Measurements from ENCODE around the gene POU6F1. TPM values are rescaled to one million over a fixed set of nuclear protein-coding genes. Genes with fewer than 3 reads are reported as not detected.
"Not testable (repeated sequence)": the region's sequence is repeated elsewhere in the genome, so short reads cannot be mapped to it uniquely, and the experiment has no call there.

The POU6F1 gene
- total RNA-seq, 2 experiments from 2014 or later, result 6.5 to 6.9 TPM

- Mint-ChIP-seq H3K4me3 (peak within 1 kb of the TSS; percentile 93), H3K9me3 (no peaks in the 10 kb centered on the region), H3K27me3 (no peaks in the 10 kb centered on the region), H3K36me3 (peaks cover 30% of the 10 kb centered on the region), H3K4me1 (peaks cover 29% of the 10 kb centered on the region), H3K27ac (peak within 1 kb of the TSS; percentile 97)
- peak; percentile 95 for DNase-seq
These were observed 20.9 kb upstream of the POU6F1 start, which contains the start of gene DAZAP2 for GRCh38 chr12:51238510-51239334. DAZAP2 (plus strand) TSS chr12:51238826; CDS start chr12:51238908, 82 bp downstream.

DNA sequence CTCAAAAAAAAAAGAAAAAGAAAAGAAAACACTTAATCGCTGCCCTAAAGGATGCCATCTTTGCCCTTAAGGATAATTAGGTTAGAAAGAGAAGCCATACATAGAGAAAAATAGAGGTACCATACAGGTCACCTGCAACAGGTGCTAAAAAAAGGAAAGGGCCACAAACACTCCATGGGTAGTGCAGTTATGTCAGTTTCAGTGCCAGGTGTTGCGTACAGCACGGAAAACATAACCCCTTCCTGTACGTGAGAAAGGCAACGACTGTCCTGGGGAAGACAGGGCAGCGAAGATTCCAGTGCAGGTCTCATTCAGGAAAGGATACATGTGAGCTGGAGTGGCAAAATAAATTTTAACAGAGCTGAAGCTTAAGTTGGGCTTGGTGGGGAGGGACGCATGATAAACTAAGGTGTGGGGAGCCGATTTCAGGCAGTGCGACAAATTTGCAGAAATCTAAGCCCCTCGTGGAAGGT lies 20.2 kb upstream of the POU6F1 start:
- Mint-ChIP-seq H3K27me3 (no peaks in the 10 kb centered on the region), H3K9me3 (no peaks in the 10 kb centered on the region), H3K4me3 (peak overlapping the region; percentile 93), H3K27ac (peak overlapping the region; percentile 97), H3K4me1 (peaks cover 28% of the 10 kb centered on the region), H3K36me3 (peaks cover 29% of the 10 kb centered on the region)
- DNase-seq, result no peak

DNA sequence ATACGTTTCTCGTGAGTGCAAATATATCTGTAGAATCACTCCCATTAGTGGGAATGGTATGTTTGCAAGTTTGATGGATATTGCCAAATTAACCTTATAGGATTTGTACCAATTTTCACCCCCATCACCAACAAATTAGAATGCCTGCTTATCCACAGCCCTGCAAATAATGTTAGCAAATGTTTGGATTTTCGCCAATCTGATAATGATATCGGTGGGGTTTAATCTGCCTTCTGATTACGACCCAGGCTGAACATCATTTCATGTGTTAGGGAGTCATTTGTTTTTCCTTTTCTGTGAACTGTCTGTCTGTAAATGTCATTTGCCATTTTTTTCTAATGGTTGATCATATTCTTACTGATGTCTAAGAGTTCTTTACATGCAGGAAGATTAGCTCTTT lies 16.7 kb upstream of the POU6F1 start:
- H3K4me1 Mint-ChIP-seq, result peaks cover 7% of the 10 kb centered on the region
- DNase-seq, result no peak
- H3K27ac Mint-ChIP-seq, result no peak overlapping the region
- H3K4me3 Mint-ChIP-seq, result no peak overlapping the region
- no peaks in the 10 kb centered on the region for H3K27me3 Mint-ChIP-seq
- peaks cover 4% of the 10 kb centered on the region for H3K36me3 Mint-ChIP-seq
- no peaks in the 10 kb centered on the region for H3K9me3 Mint-ChIP-seq

DNA sequence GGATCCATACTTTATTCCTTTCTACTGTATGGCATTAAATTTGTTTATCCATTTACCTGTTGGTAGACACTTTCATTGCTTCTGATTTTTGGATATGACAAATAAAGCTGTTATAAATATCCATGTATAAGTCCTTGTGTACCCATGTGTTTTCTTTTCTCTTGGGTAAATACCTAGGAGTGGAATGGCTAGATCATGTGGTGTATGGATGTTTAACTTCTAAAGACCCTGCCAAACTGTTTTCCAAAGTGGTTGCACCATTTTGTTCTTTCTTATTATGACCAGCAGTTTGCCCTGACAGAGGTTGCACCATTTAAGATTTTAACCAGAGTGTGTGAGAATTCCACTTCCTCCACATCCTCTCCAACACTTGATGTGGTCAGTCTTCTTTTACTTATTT lies 14.8 kb upstream of the POU6F1 start:
- no peak for DNase-seq
- H3K9me3 Mint-ChIP-seq, result no peaks in the 10 kb centered on the region
- no peak overlapping the region for H3K27ac Mint-ChIP-seq
- H3K4me1 Mint-ChIP-seq, result no peaks in the 10 kb centered on the region
- H3K4me3 Mint-ChIP-seq, result no peak overlapping the region
- no peaks in the 10 kb centered on the region for H3K36me3 Mint-ChIP-seq
- no peaks in the 10 kb centered on the region for H3K27me3 Mint-ChIP-seq

DNA sequence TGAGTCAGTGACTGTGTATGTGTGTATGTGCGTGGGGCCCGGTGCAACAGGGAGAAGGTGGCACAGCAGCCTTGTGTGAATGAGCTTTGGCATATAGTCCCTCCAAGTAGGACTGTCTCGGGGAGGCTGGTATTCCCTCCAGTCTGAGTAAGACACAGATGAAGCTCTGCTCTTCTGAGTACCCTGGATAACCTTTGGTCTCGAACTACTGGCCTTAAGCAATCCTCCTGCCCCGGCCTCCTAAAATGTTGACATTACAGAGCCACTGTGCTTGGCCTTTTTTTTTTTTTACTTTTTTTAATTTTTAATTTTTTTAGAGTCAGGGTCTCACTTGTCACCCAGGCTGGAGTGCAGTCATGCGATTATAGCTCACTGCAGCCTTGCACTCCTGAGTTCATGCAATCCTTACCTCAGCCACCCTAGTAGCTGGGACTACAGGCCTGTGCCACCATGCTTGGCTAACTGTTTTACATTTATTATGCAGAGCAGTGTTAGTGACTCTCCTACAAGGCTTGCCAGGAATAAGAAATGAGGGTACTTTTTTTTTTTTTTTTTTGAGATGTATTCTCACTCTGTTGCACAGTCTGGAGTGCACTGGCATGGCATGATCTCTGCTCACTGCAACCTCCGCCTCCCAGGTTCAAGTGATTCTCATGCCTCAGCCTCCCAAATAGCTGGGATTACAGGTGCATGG lies 11.4 kb upstream of the POU6F1 start:
- H3K4me3 Mint-ChIP-seq, result no peak overlapping the region
- H3K4me1 Mint-ChIP-seq, result no peaks in the 10 kb centered on the region
- no peaks in the 10 kb centered on the region for H3K9me3 Mint-ChIP-seq
- no peaks in the 10 kb centered on the region for H3K27me3 Mint-ChIP-seq
- no peak overlapping the region for H3K27ac Mint-ChIP-seq
- DNase-seq, result no peak
- H3K36me3 Mint-ChIP-seq, result no peaks in the 10 kb centered on the region

- Mint-ChIP-seq H3K4me1 (no peaks in the 10 kb centered on the region), H3K27me3 (no peaks in the 10 kb centered on the region), H3K36me3 (no peaks in the 10 kb centered on the region), H3K27ac (no peak overlapping the region), H3K4me3 (no peak overlapping the region), H3K9me3 (no peaks in the 10 kb centered on the region)
- DNase-seq, result no peak
These were observed 10.1 kb upstream of the POU6F1 start for GRCh38 chr12:51227962-51228361.

- not testable (repeated sequence) for DNase-seq, H3K27me3 Mint-ChIP-seq, H3K9me3 Mint-ChIP-seq, H3K36me3 Mint-ChIP-seq, H3K27ac Mint-ChIP-seq, H3K4me1 Mint-ChIP-seq, H3K4me3 Mint-ChIP-seq
These were observed 9.2 kb upstream of the POU6F1 start for GRCh38 chr12:51227112-51227511.

DNA sequence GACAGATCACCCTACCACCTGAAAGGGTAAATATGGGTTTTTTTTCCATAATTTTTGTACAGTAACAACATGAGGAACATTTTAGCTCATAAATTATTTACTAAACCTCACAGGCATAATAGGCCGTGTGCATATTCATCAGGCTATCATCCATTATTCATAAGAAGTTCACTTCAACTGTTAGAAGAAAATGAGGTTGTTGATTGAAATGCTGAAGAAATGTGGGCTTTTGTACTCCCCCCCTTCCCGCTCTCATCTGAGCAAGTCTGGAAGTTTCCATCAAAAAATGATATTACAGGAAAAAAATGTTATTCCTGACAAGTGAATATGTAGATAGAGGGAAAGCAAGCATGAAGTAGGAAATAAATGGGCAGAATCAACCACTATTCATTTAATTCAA lies 7.9 kb upstream of the POU6F1 start:
- Mint-ChIP-seq H3K4me1 (no peaks in the 10 kb centered on the region), H3K27ac (no peak overlapping the region), H3K9me3 (no peaks in the 10 kb centered on the region), H3K4me3 (no peak overlapping the region), H3K27me3 (no peaks in the 10 kb centered on the region), H3K36me3 (no peaks in the 10 kb centered on the region)
- DNase-seq, result no peak

GRCh38 chr12:51225234-51225633 lies 7.4 kb upstream of the POU6F1 start:
- no peak overlapping the region for H3K4me3 Mint-ChIP-seq
- no peaks in the 10 kb centered on the region for H3K27me3 Mint-ChIP-seq
- H3K9me3 Mint-ChIP-seq, result no peaks in the 10 kb centered on the region
- H3K4me1 Mint-ChIP-seq, result no peaks in the 10 kb centered on the region
- no peak for DNase-seq
- H3K27ac Mint-ChIP-seq, result no peak overlapping the region
- no peaks in the 10 kb centered on the region for H3K36me3 Mint-ChIP-seq

DNA sequence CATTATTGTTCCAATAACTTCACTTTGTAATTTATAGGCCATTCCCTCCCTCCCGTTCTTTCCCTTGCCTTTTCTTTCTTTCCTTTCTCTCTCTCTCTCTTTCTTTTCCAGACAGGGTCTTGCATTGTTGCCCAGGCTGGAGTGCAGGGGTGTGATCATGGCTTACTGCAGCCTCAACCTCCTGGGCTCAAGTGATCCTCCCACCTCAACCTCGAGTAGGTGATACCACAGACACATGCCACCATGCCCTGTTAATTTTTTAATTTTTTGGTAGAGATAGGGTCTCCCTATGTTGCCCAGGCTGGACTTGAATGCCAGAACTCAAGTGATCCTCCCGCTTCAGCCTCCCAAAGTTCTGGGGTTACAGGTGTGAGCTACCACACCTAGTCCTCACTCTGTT lies 6.8 kb upstream of the POU6F1 start:
- Mint-ChIP-seq H3K27me3 (no peaks in the 10 kb centered on the region), H3K4me1 (no peaks in the 10 kb centered on the region), H3K4me3 (no peak overlapping the region), H3K36me3 (no peaks in the 10 kb centered on the region), H3K9me3 (no peaks in the 10 kb centered on the region), H3K27ac (no peak overlapping the region)
- DNase-seq, result no peak

DNA sequence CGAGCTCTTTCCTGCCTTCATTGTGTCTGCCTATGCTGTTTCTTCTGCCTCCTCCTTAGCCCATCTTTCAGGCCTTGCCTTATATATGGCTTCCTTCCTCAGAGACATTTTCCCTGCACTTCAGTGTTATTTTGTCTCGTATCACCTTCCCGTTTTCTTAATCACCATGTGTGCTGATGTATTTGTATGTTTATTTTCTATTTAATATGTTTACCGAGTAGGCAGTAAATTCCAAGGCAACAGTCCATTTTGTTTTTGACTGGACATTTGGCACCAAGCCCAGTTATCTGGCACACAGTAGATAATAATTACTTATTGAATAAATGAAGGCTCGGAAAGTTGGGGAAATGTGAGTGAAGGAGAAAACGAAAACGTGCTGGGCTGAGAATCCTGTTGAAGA lies 4.6 kb upstream of the POU6F1 start:
- no peak overlapping the region for H3K4me3 Mint-ChIP-seq
- peak overlapping the region; percentile 6 for H3K27ac Mint-ChIP-seq
- no peaks in the 10 kb centered on the region for H3K27me3 Mint-ChIP-seq
- H3K36me3 Mint-ChIP-seq, result no peaks in the 10 kb centered on the region
- DNase-seq, result no peak
- peaks cover 11% of the 10 kb centered on the region for H3K4me1 Mint-ChIP-seq
- no peaks in the 10 kb centered on the region for H3K9me3 Mint-ChIP-seq

GRCh38 chr12:51219857-51220256 lies 2.0 kb upstream of the POU6F1 start:
- H3K4me1 Mint-ChIP-seq, result peaks cover 16% of the 10 kb centered on the region
- H3K4me3 Mint-ChIP-seq, DNase-seq, H3K36me3 Mint-ChIP-seq, H3K9me3 Mint-ChIP-seq, H3K27me3 Mint-ChIP-seq, H3K27ac Mint-ChIP-seq: not testable (repeated sequence)

GRCh38 chr12:51219322-51219721 lies 1.5 kb upstream of the POU6F1 start:
- DNase-seq, result no peak
- Mint-ChIP-seq H3K27ac (peak overlapping the region; percentile 21), H3K4me1 (peaks cover 16% of the 10 kb centered on the region), H3K9me3 (no peaks in the 10 kb centered on the region), H3K27me3 (no peaks in the 10 kb centered on the region), H3K4me3 (peak overlapping the region; percentile 61), H3K36me3 (peaks cover 2% of the 10 kb centered on the region)

- Mint-ChIP-seq H3K27me3 (no peaks in the 10 kb centered on the region), H3K9me3 (no peaks in the 10 kb centered on the region), H3K36me3 (peaks cover 4% of the 10 kb centered on the region), H3K4me3 (peak overlapping the region; percentile 84), H3K27ac (peak overlapping the region; percentile 85), H3K4me1 (peaks cover 16% of the 10 kb centered on the region)
- no peak for DNase-seq
These were observed 822 bp upstream of the POU6F1 start for GRCh38 chr12:51218607-51219161.

DNA sequence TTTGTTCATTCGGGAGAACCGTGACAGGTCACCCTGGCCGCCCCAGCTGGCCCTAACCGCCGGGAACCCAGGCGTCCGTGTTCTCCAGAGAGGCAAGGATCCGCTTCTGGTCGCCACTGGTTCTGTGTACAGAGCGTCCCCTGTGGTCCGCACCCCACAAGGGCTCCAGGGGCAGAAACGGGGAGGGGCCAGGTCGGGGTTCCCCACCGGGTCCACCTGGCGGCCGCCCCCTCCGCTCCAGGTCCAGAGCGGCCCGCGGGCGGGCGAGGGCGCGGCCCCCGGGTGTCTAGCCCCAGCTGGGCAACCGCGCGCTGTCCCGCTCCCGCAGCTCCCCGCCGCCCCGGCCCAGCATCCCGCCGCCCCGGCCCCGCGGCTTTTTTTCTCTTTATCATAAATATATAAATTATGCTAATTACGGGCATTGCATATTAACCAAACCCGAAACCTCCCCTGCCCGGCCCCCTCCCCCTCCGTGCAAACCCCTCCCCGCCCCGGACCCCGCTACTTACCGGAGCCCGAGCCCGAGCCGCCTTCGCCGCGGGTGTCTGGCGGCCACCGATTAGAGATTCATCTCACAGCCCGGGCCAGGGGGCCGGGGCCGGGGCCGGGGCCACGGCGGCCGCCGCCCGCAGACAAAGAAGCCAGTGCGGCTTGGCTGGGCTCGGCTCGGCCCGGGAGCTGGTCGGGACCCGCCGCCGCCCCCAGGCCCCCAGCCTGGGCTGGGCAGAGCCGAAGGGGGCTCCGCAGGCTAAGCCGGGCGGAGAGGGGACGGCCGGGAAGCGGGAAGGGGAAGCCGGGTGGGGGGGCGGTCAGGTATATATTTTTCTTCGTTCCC lies 512 bp downstream of the POU6F1 start:
- no peak overlapping the region for H3K27ac Mint-ChIP-seq
- H3K9me3 Mint-ChIP-seq, result no peaks in the 10 kb centered on the region
- peaks cover 4% of the 10 kb centered on the region for H3K36me3 Mint-ChIP-seq
- DNase-seq, result peak; percentile 49
- H3K4me3 Mint-ChIP-seq, result peak overlapping the region; percentile 84
- peaks cover 16% of the 10 kb centered on the region for H3K4me1 Mint-ChIP-seq
- no peaks in the 10 kb centered on the region for H3K27me3 Mint-ChIP-seq

Data from activated naive CD8-positive, alpha-beta T cell treated with anti-CD3 and anti-CD28 coated beads for 36 hours (primary cell).